ENCODE data around the gene CXCL5.

DNA sequence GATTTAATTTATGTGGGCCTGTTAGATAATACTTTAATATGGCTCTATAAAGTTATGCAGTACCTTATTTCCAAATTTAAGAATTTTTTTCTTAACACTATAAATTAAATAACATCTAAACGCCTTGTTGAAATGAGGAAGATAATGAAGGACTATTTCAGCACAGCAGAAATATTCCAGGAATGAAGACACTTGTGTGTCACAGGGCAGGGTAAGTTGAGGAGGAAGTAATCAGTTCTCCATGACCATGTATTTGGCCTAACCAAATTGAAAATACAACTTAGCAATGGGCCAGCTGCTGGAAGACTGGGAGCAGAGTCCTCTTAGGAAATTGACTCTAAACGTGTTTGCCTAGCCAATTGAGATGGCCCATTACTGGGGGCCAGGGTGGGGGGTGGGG lies 23.1 kb upstream of the CXCL5 start:
- TF ChIP-seq YY1 (IDR thresholded peaks at IDR 0.05; ENCODE audit: insufficient read depth, insufficient read length): no peak
- TF ChIP-seq SUZ12 (IDR thresholded peaks at IDR 0.05; ENCODE audit: extremely low read depth, insufficient read depth, insufficient read length): no peak
- no peak for TF ChIP-seq ZNF274 (IDR thresholded peaks at IDR 0.05; ENCODE audit: low read depth, low read length)

All from NT2/D1 (cell line).